Measurements from ENCODE around the gene LRRC1.

Gene LRRC1

DNA sequence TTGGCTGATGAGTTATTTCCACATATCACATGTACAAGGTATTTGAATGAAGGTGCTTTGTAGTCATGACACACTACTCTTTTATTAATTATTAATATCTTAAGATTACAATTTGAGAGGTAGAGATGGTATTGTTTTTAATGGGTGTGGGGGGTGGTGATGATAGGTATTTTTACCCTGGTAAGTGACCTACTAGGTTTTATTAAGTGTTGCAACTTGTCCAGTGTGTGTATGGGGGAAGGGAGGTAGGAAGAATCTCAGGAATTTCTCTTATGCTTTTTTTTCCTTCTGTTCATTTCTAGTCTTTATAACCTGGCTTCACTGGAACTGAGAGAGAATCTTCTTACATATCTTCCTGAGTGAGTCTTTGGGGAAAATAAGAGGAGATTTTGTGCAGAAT lies 101.4 kb downstream of the LRRC1 start:
- DNase-seq (ENCODE audit: low spot score), result no peak
- TF ChIP-seq, protein P1, sequence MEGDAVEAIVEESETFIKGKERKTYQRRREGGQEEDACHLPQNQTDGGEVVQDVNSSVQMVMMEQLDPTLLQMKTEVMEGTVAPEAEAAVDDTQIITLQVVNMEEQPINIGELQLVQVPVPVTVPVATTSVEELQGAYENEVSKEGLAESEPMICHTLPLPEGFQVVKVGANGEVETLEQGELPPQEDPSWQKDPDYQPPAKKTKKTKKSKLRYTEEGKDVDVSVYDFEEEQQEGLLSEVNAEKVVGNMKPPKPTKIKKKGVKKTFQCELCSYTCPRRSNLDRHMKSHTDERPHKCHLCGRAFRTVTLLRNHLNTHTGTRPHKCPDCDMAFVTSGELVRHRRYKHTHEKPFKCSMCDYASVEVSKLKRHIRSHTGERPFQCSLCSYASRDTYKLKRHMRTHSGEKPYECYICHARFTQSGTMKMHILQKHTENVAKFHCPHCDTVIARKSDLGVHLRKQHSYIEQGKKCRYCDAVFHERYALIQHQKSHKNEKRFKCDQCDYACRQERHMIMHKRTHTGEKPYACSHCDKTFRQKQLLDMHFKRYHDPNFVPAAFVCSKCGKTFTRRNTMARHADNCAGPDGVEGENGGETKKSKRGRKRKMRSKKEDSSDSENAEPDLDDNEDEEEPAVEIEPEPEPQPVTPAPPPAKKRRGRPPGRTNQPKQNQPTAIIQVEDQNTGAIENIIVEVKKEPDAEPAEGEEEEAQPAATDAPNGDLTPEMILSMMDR (IDR thresholded peaks at IDR 0.05; ENCODE audit: extremely low read depth, missing control alignments), result no peak

DNA sequence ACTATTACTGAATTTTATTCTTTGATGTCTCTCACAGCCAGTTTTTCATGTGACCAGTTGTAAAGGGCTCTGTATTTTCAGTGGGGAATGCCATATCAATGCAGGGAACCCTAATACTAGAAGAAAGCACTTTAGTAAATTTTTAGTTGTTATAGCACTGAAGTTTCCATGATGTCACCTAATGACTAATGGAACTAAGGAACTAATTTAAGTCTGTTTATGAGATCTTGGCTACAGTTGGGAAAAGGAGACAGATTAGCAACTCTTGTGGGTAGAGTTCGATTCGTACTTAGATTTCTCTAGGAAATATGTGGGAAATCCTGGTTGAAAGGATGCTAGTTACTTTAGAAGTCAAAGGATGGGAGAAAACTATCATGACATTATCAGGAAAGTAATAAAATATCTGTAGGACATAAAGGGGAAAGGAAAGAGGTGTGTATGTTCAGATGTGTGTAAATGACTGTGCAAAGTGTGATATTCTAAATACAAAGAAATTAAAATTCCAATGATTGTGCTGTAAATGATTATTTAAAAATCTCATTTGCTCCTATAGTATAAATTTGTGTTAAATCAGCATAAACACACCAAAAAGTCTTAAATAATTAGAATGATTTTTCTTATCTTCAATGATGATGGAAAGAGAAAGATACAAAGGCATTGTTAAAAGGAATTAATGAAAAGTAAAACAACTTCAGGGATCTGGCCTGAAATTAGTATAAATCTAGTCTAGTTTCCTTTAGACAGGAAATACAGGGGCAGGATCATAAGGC lies 103.4 kb downstream of the LRRC1 start:
- TF ChIP-seq, protein P1 (IDR thresholded peaks at IDR 0.05; ENCODE audit: extremely low read depth, missing control alignments), result no peak
- DNase-seq (ENCODE audit: low spot score), result no peak

DNA sequence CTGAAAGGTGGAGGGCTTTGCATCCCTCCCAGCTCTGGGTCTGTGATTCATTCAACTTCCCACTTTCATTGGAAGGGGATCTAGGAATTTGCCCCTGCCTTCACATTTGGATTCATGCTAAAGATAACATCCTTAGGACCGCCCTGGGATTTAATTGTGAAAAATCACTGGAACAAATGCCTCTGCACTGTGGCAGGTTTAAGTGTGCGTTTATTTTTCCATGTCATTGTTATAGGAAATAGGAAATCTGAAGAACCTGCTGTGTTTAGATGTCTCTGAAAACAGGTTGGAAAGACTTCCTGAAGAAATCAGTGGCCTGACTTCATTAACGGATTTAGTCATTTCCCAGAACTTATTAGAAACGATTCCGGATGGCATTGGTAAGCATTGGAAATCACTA lies 104.7 kb downstream of the LRRC1 start:
- DNase-seq (ENCODE audit: low spot score), result no peak
- TF ChIP-seq, protein P1 (IDR thresholded peaks at IDR 0.05; ENCODE audit: extremely low read depth, missing control alignments), result no peak

DNA sequence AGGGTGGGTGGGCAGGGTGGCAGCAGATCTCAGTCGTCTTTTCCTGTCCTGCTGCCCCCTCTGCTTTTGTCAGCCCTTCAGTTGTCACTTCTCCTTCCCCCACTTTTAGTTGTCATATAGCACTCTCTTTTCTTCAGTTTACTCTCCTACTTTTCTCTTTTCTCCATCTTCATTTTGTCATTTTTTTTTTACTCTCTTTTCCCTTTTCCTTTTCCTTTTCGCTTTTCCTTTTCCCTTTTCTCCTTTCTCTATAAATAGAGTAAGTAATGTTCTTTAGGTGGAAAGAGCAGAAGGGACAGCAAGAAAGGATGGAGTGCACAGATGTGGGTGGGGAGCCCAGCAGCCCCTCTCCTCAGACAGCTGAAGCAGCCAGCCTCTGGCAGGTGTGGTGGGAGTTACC lies 108.6 kb downstream of the LRRC1 start:
- DNase-seq (ENCODE audit: low spot score), result no peak
- TF ChIP-seq, protein P1 (IDR thresholded peaks at IDR 0.05; ENCODE audit: extremely low read depth, missing control alignments), result no peak

DNA sequence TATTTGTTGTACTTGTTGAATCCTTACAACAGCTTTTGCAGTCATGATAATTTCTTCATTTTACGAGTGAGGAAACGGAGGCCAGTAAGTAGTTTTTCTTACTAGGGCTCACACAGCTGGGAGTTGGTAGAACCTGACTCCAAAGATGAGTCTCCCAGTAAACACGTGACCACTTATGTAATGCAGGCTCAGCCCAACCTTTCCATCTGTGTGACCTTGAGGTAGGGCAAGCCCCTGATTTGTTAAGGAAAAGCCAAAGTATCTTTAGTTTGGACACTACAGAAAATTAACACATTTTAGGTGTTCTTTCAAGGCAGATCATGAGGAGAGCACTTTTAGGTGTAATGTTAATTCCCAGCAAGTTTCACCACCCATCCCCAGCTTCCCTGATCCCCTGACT lies 111.3 kb downstream of the LRRC1 start:
- no peak for DNase-seq (ENCODE audit: low spot score)
- TF ChIP-seq, protein P1 (IDR thresholded peaks at IDR 0.05; ENCODE audit: extremely low read depth, missing control alignments), result no peak

DNA sequence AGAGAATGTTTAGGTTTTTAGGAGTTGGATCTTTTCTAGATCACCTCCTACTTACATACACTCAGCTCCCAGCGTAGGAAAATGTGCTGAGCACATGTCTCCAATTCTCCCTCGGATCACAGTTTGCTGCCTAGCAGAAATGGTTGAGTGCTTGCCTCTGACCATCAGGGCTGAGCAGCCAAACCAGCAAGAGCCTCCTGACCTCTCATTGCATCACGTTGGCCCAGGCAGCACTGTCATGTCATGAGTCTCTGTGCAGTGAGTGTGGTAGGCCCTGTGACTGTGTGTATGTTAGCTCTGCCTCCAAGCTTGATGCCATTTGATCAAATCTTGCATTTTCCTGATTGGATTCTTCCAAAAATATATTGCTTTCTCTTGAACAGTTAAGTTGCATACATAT lies 112.0 kb downstream of the LRRC1 start:
- DNase-seq (ENCODE audit: low spot score), result no peak
- TF ChIP-seq, protein P1 (IDR thresholded peaks at IDR 0.05; ENCODE audit: extremely low read depth, missing control alignments), result no peak

DNA sequence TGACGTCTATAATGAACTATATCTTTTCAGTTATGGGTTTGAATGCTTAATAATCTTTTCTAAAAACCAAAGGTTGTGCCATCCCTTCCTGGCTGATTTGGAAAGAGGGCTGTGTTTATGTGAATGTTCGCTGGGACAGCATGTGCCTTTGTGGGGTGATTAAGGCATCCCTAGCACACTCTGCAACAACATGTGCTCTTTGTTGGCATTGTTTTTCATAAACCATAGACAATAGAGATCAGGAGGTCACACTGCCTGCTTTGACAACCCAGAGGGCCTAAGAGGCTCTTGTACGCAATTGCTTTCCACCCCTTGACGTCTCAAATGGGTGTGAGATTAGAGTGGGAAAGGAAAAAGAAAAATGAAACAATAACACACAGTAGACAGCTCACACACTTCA lies 116.0 kb downstream of the LRRC1 start:
- TF ChIP-seq, protein P1 (IDR thresholded peaks at IDR 0.05; ENCODE audit: extremely low read depth, missing control alignments), result no peak
- DNase-seq (ENCODE audit: low spot score), result no peak

Measured in GM20000 (cell line).